CD14-positive monocyte (primary cell): ENCODE results near the gene MYO1E. TPM values are rescaled to one million over a fixed set of nuclear protein-coding genes. Genes with fewer than 3 reads are reported as not detected.
A peak's percentile ranks its signal among the peaks of the same experiment; 100 is the strongest.

Source experiments
- DNase-seq, 3 donors: peaks; one replicate each; pipeline ENCODE4 v3.0.0-alpha.2; 2011 to 2022
- H2AFZ ChIP-seq: 2 replicates; pipeline ENCODE4 v1.6.0; 2012; ENCODE audit warnings: mild to moderate bottlenecking, low read depth, low read length, inconsistent platforms; ENCODE audit not compliant: insufficient read depth, poor library complexity, severe bottlenecking
- H3K27ac ChIP-seq, 2 donors: 1 replicate in 1 of 2; 2 replicates in 1 of 2; pipeline ENCODE4 v1.5.1; 2012 to 2013; ENCODE audit warnings: low read length in 2 of 2, control low read depth in 1 of 2, inconsistent platforms in 1 of 2, low read depth in 1 of 2, mild to moderate bottlenecking in 1 of 2
- H3K27me3 ChIP-seq, 2 donors: one replicate each; pipeline versions ENCODE4 v1.6.0 to v1.6.1; 2011 to 2013; ENCODE audit warnings: low read length in 2 of 2; ENCODE audit not compliant: control insufficient read depth in 2 of 2, insufficient read depth in 2 of 2
- H3K36me3 ChIP-seq, 2 donors: replicated peaks in 1 of 2; 1 replicate in 1 of 2; 2 replicates in 1 of 2; pipeline versions ENCODE4 v1.5.1 to v1.6.1; 2012 to 2013; ENCODE audit warnings: low read length in 2 of 2, control low read depth in 1 of 2, inconsistent platforms in 1 of 2, mild to moderate bottlenecking in 1 of 2; ENCODE audit not compliant: insufficient read depth in 2 of 2, control insufficient read depth in 1 of 2
- H3K4me1 ChIP-seq, 2 donors: 1 replicate in 1 of 2; 2 replicates in 1 of 2; pipeline versions ENCODE4 v1.5.1 to v1.6.1; 2012 to 2013; ENCODE audit warnings: low read length in 2 of 2, control low read depth in 1 of 2, inconsistent platforms in 1 of 2, mild to moderate bottlenecking in 1 of 2, moderate library complexity in 1 of 2; ENCODE audit not compliant: insufficient read depth in 2 of 2, control insufficient read depth in 1 of 2
- H3K4me2 ChIP-seq: replicated peaks from 2 replicates; pipeline ENCODE3; 2012; ENCODE audit warnings: low read length, moderate library complexity, mild to moderate bottlenecking; ENCODE audit not compliant: poor library complexity, severe bottlenecking; ENCODE audit errors: extremely low read depth
- H3K4me3 ChIP-seq, 3 experiments: fragments of 200-600 bp in 1 of 3; sonication (generic) in 1 of 3; replicated peaks in 1 of 3; 1 replicate in 2 of 3; 2 replicates in 1 of 3; pipeline ENCODE4 v1.5.1; 2011 to 2013; ENCODE audit warnings: low read length in 3 of 3, mild to moderate bottlenecking in 3 of 3, control low read depth in 2 of 3, low read depth in 2 of 3, inconsistent platforms in 1 of 3, moderate library complexity in 1 of 3
- H3K79me2 ChIP-seq: 2 replicates; pipeline ENCODE4 v1.6.0; 2012; ENCODE audit warnings: mild to moderate bottlenecking, control low read depth, inconsistent platforms, low read length, moderate library complexity; ENCODE audit not compliant: insufficient read depth
- H3K9ac ChIP-seq: 2 replicates; pipeline ENCODE4 v1.6.0; 2017; ENCODE audit warnings: low read length, mild to moderate bottlenecking; ENCODE audit not compliant: insufficient read depth, poor library complexity, severe bottlenecking
- H3K9me3 ChIP-seq, 2 donors: replicated peaks in 1 of 2; 1 replicate in 1 of 2; 2 replicates in 1 of 2; pipeline versions ENCODE4 v1.5.1 to v1.6.1; 2012 to 2013; ENCODE audit warnings: low read length in 2 of 2, control low read depth in 1 of 2; ENCODE audit not compliant: control insufficient read depth in 1 of 2, insufficient read depth in 1 of 2
- H4K20me1 ChIP-seq: 2 replicates; pipeline ENCODE4 v1.6.0; 2012; ENCODE audit warnings: mild to moderate bottlenecking, low read length, control low read depth, moderate library complexity; ENCODE audit not compliant: insufficient read depth
- H3K27ac Mint-ChIP-seq, 7 donors: one replicate each; pipeline ENCODE4 v1.8.0; 2020; ENCODE audit warnings: mild to moderate bottlenecking in 7 of 7, mixed read lengths in 7 of 7, moderate library complexity in 6 of 7, inconsistent platforms in 2 of 7
- H3K27me3 Mint-ChIP-seq, 3 donors: one replicate each; pipeline ENCODE4 v1.8.0; 2021 to 2022; ENCODE audit warnings: low read depth in 3 of 3, mild to moderate bottlenecking in 3 of 3, mixed read lengths in 3 of 3, moderate library complexity in 3 of 3, inconsistent platforms in 1 of 3
- H3K36me3 Mint-ChIP-seq, 2 donors: one replicate each; pipeline ENCODE4 v1.8.0; 2020; ENCODE audit warnings: mixed read lengths in 2 of 2, inconsistent platforms in 1 of 2, mild to moderate bottlenecking in 1 of 2
- H3K4me1 Mint-ChIP-seq: one replicate; pipeline ENCODE4 v1.8.0; 2020; ENCODE audit warnings: mild to moderate bottlenecking, mixed read lengths
- H3K4me3 Mint-ChIP-seq, 2 donors: one replicate each; pipeline ENCODE4 v1.8.0; 2020; ENCODE audit warnings: mild to moderate bottlenecking in 2 of 2, mixed read lengths in 2 of 2, moderate library complexity in 1 of 2
- H3K9me3 Mint-ChIP-seq, 7 donors: one replicate each; pipeline ENCODE4 v1.8.0; 2020 to 2022; ENCODE audit warnings: mixed read lengths in 7 of 7, mild to moderate bottlenecking in 6 of 7, moderate library complexity in 6 of 7, inconsistent platforms in 2 of 7
- WGBS: methylation state at CpG from one replicate; pipeline ENCODE4 v1.1.5; 2013; ENCODE audit warnings: missing lambda C conversion rate; ENCODE audit not compliant: insufficient coverage; 5-methylcytosine and 5-hydroxymethylcytosine counted together
- intact Hi-C, 2 donors: fragments of 100-400 bp; cut with micrococcal nuclease; formaldehyde crosslinking; loops; one replicate each; pipeline versions ENCODE4 v1.15.0 to v1.15.1; 2023
- polyA plus RNA-seq, 3 donors: library from polyadenylated mRNA; depleted of rRNA in 1 of 3; unstranded in 2 of 3; stranded (reverse) in 1 of 3; fragments of 300-500 nt in 2 of 3; fragments of >200 nt in 1 of 3; fragmentation: Illumina TruSeq in 2 of 3; gene quantifications; 1 replicate in 2 of 3; 2 replicates in 1 of 3; pipeline ENCODE4 v1.2.3, GENCODE V29; 2012 to 2021
- TF ChIP-seq, protein P1 (sequence below): fragments of 200-600 bp; IDR thresholded peaks from one replicate; pipeline ENCODE4 v1.8.0; 2022; ENCODE audit warnings: antibody characterized with exemption, mild to moderate bottlenecking

MYO1E gene
- polyA plus RNA-seq, 3 donors, result 5.5 to 16.2 (median 6.2) TPM

DNA sequence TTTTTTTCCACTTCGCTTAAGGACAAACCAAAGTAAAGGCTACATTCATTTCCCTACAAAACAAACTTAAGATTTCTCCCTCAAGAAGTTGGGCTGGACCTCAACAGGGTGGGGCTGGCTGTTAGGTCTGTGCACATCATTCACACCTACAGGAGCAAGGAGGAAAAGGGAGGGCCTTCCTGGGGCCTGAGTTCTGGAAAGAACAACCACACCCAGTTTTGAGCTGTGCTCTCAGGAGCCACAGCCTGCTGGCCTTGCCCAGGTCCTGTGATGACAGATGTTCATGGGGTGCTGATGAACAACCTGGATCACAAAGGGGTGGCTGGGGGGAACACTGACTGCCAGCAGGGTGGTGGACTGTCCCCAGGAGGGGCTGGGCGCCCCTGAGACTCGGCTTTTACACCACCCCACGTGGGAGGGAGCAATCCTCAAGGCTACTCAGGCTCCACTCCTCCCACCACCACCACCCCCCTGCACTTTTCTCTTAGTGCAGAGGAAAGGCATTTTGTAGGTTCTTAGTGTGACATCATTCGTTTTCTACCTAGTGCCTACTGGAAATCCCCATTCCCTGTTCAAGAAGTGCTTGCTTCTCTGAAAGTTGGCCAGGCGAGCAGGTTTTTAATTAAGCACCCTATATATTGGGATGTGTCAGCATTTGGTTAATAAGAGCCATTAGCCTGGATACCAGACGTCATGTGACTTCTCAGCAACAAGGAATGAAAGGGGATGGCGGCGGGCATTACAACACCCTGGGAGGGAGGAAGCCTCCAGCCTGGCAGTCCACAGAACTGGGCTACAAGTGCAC lies 232.0 kb downstream of the MYO1E start:
- H3K9me3 ChIP-seq, result no peaks in the 10 kb centered on the region
- H3K36me3 ChIP-seq, result peaks cover 57 to 88% of the 10 kb centered on the region in 2 donors
- Mint-ChIP-seq H3K4me1 (no peaks in the 10 kb centered on the region), H3K36me3 (peaks cover 57 to 90% of the 10 kb centered on the region in 2 donors), H3K9me3 (peaks cover 0 to 2% (median 0%) of the 10 kb centered on the region in 7 donors), H3K27me3 (peaks cover 0 to 1% (median 0%) of the 10 kb centered on the region in 3 donors), H3K4me3 (no peak overlapping the region), H3K27ac (peak overlapping the region in 2 of 7 donors; percentile 23 to 54)
- WGBS, result 53% methylated on average over 3 of the region's 9 CpGs
- TF ChIP-seq, protein P1, sequence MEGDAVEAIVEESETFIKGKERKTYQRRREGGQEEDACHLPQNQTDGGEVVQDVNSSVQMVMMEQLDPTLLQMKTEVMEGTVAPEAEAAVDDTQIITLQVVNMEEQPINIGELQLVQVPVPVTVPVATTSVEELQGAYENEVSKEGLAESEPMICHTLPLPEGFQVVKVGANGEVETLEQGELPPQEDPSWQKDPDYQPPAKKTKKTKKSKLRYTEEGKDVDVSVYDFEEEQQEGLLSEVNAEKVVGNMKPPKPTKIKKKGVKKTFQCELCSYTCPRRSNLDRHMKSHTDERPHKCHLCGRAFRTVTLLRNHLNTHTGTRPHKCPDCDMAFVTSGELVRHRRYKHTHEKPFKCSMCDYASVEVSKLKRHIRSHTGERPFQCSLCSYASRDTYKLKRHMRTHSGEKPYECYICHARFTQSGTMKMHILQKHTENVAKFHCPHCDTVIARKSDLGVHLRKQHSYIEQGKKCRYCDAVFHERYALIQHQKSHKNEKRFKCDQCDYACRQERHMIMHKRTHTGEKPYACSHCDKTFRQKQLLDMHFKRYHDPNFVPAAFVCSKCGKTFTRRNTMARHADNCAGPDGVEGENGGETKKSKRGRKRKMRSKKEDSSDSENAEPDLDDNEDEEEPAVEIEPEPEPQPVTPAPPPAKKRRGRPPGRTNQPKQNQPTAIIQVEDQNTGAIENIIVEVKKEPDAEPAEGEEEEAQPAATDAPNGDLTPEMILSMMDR, result no peak
- H3K4me3 ChIP-seq, result no peak overlapping the region
- no peak overlapping the region for H3K4me2 ChIP-seq
- H4K20me1 ChIP-seq, result no peaks in the 10 kb centered on the region
- H2AFZ ChIP-seq, result no peak overlapping the region
- intact Hi-C loops, result no loop called here
- H3K27me3 ChIP-seq, result no peaks in the 10 kb centered on the region
- H3K27ac ChIP-seq, result peak overlapping the region in 1 of 2 donors; percentile 36
- no peaks in the 10 kb centered on the region for H3K79me2 ChIP-seq
- H3K9ac ChIP-seq, result peak overlapping the region; percentile 6
- no peak for DNase-seq
- H3K4me1 ChIP-seq, result no peaks in the 10 kb centered on the region

DNA sequence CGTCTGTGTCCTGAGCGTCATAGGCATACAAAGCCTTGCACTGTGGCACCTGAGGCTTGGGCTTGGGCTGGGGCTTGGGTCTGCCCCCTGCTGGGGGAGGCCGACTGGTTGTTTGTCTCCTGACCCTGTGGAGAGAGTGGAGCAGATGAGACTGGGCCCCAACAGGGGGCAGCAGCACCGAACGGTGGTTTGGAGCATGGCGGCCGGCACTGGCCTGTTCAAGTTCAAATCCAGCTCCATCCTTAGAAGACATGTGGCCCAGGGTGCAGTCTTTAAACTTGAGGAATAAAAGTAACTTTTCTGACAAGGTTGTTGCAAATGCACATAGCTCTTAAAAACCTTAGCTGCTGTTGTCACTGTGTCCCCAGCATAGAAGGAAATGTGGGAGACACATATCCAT lies 234.4 kb downstream of the MYO1E start:
- peak; percentile 36 to 46 (median 37) for DNase-seq
- Histone ChIP-seq H3K36me3 (peaks cover 70 to 92% of the 10 kb centered on the region in 2 donors), H3K4me2 (no peak overlapping the region), H3K9ac (no peak overlapping the region), H3K4me1 (no peaks in the 10 kb centered on the region), H3K27me3 (no peaks in the 10 kb centered on the region), H3K27ac (peak overlapping the region in 1 of 2 donors; percentile 20), H2AFZ (no peak overlapping the region), H3K9me3 (no peaks in the 10 kb centered on the region), H4K20me1 (no peaks in the 10 kb centered on the region), H3K79me2 (no peaks in the 10 kb centered on the region), H3K4me3 (no peak overlapping the region)
- peaks cover 0 to 1% (median 0%) of the 10 kb centered on the region in 3 donors for H3K27me3 Mint-ChIP-seq
- WGBS, result 60% methylated on average over 7 of the region's 7 CpGs
- H3K4me1 Mint-ChIP-seq, result no peaks in the 10 kb centered on the region
- peak overlapping the region in 2 of 7 donors; percentile 22 to 65 for H3K27ac Mint-ChIP-seq
- TF ChIP-seq, protein P1, result peak; percentile 55
- peaks cover 0 to 2% (median 0%) of the 10 kb centered on the region in 7 donors for H3K9me3 Mint-ChIP-seq
- H3K4me3 Mint-ChIP-seq, result no peak overlapping the region
- intact Hi-C loops, result no loop called here
- peaks cover 70 to 95% of the 10 kb centered on the region in 2 donors for H3K36me3 Mint-ChIP-seq
